Measurements from ENCODE around the gene RTF1.

DNA sequence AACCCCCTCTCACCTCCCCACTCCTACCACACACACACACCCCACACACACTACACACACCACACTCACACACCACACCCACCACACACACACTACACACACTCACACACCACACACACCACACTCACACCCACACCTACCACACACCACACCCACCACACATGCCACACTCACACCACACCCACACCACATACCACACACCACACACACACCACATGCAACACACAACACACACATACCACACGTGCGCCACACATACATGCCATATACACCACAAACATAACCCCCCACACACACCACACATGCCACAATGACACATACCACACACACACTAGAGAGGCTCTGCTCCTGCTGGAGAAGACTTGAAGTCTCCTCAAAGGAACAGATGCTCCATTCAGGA is 70.9 kb downstream of the RTF1 start:
- TF ChIP-seq CTCF (IDR thresholded peaks at IDR 0.05) (no peak), RAD21 (IDR thresholded peaks at IDR 0.05; ENCODE audit: low read length) (no peak), MAX (IDR thresholded peaks at IDR 0.05; ENCODE audit: low read depth) (no peak)
